Muscle of leg (tissue), 11 donors: ENCODE measurements around the gene CCDC50. TPM values are rescaled to one million over a fixed set of nuclear protein-coding genes. Genes with fewer than 3 reads are reported as not detected.

ENCODE experiments used
- DNase-seq: peaks from one replicate; pipeline ENCODE4 v3.0.0; 2013
- H3K27ac ChIP-seq: one replicate; pipeline ENCODE4 v1.5.1; 2013; ENCODE audit warnings: mild to moderate bottlenecking, low read length, control low read depth
- H3K27me3 ChIP-seq: one replicate; pipeline ENCODE4 v1.6.1; 2013; ENCODE audit warnings: low read length; ENCODE audit not compliant: control insufficient read depth, insufficient read depth
- H3K36me3 ChIP-seq: one replicate; pipeline ENCODE4 v1.6.1; 2013; ENCODE audit warnings: low read length; ENCODE audit not compliant: control insufficient read depth, insufficient read depth
- H3K4me1 ChIP-seq: one replicate; pipeline ENCODE4 v1.6.1; 2013; ENCODE audit warnings: low read length; ENCODE audit not compliant: control insufficient read depth, insufficient read depth
- H3K4me3 ChIP-seq: one replicate; pipeline ENCODE4 v1.5.1; 2013; ENCODE audit warnings: low read length, control low read depth
- H3K9me3 ChIP-seq: replicated peaks from 2 replicates; pipeline ENCODE4 v1.6.1; 2013; ENCODE audit warnings: low read depth, low read length; ENCODE audit not compliant: control insufficient read depth
- WGBS: methylation state at CpG from one replicate; pipeline ENCODE4 v1.1.5; 2013; ENCODE audit warnings: missing lambda C conversion rate; ENCODE audit not compliant: insufficient coverage; 5-methylcytosine and 5-hydroxymethylcytosine counted together
- polyA plus RNA-seq, 8 donors: library from polyadenylated mRNA; unstranded; fragments of 120-200 nt; gene quantifications; one replicate each; pipeline versions ENCODE4 v1.2.1 to v1.2.3, GENCODE V29; 2013; ENCODE audit warnings: inconsistent platforms in 1 of 8, low replicate concordance in 1 of 8; ENCODE audit not compliant: insufficient read length in 8 of 8, insufficient read depth in 1 of 8
- total RNA-seq: library from RNA; stranded (reverse); fragments of 120-200 nt; gene quantifications from one replicate; pipeline ENCODE4 v1.2.4, GENCODE V29; 2013

CCDC50 gene
- total and polyA plus RNA-seq, 9 donors, result 22.5 to 32.4 (median 26.0) TPM

DNA sequence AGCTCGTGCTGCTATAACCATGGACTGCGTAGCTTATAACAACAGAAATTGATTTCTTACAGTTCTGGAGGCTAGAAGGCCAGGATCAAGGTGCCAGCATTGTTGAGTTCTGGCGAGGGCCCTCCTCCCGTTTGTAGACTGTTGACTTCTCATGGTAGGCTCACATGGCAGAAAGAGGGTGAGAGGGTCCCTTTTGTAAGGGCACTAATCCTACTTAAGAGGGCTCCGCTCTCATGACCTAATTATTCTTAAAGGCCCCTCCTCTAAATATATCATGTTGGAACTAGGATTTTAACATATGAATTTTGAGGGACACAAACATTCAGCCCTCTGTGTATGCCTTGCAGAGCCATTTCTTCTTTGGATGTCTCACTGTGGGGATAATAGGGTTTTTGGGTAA is 103.0 kb downstream of the CCDC50 start:
- Histone ChIP-seq H3K9me3 (no peaks in the 10 kb centered on the region), H3K27ac (no peak overlapping the region), H3K27me3 (no peaks in the 10 kb centered on the region), H3K36me3 (no peaks in the 10 kb centered on the region), H3K4me3 (no peak overlapping the region), H3K4me1 (no peaks in the 10 kb centered on the region)
- DNase-seq, result no peak
- 100% methylated on average over 1 of the region's 5 CpGs for WGBS

DNA sequence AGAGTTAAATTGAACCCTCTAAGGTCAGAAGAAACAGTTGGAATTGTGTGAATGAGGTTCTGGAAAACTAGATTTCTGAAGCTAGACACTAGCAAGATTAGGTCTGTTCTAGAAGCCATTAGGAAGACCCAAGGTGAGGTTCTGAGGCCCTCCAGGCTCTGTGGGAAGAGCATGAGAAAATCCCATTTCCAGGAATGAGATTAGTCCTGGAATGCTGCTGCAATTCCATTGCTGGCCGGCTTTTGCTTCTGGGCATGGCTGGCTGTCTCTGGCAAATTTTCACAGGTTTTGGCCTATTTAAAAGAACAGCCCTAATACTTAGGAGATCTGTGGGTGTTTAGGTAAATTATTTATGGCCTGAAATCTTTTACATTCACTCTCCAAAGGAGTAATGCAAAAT is 104.8 kb downstream of the CCDC50 start:
- 60% methylated on average over 1 of the region's 1 CpG for WGBS
- DNase-seq, result no peak
- no peaks in the 10 kb centered on the region for H3K4me1 ChIP-seq
- no peaks in the 10 kb centered on the region for H3K27me3 ChIP-seq
- no peaks in the 10 kb centered on the region for H3K36me3 ChIP-seq
- no peak overlapping the region for H3K4me3 ChIP-seq
- no peak overlapping the region for H3K27ac ChIP-seq
- no peaks in the 10 kb centered on the region for H3K9me3 ChIP-seq

DNA sequence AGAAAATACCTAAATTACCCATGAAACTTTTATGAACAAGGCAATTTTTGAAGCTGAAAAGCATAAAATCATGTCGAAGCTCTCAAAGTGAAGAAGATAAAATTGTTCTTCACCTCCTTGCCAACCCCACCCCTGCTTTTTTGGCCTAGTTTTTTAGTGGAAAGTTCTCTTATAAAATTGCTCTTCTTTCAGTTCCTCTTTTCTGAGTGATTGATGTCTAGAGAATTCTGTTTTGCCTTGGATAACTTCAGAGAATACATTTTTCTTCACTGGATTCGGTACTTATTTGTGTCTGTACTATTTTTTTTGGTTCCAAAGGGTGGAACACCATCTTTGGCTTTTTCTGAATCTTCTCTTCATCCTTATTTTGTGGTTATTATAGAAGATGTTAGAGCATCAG is 106.8 kb downstream of the CCDC50 start:
- Histone ChIP-seq H3K27me3 (no peaks in the 10 kb centered on the region), H3K4me3 (no peak overlapping the region), H3K27ac (no peak overlapping the region), H3K9me3 (no peaks in the 10 kb centered on the region), H3K4me1 (no peaks in the 10 kb centered on the region), H3K36me3 (no peaks in the 10 kb centered on the region)
- WGBS, result no CpG with 5 or more reads among the region's 2 CpGs
- DNase-seq, result peak; percentile 41

DNA sequence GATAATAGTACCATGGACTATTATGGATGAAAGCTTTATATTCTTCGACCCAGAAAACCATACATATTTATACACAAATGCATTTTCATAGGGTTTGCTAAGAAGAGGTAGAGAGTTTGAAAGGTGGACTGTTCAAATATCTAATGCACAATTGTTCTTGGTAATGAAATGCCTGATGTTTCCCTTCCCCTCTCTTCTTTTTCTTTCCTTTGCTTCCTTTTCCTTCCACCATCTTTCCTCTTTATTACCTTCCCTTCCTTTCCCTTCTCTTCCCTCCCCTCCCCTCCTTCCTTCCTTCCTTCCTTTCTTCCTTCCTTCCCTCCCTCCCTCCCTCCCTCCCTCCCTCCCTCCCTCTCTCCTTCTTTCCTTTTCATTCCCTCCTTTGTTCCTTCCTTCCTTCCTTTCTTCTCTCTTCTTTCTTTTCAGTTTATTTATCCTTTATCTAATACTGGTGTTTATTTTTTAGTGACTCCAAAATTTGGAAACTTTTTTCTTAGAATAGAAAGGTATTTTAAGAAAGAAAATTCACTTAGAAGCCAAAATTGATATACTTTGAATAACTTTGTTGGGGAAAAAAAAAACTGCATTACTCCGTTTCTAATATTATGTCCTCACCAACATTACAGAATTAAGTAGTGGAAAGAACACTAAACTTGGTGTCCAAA is 109.1 kb downstream of the CCDC50 start:
- Histone ChIP-seq H3K9me3 (no peaks in the 10 kb centered on the region), H3K4me1 (no peaks in the 10 kb centered on the region), H3K36me3 (no peaks in the 10 kb centered on the region), H3K27me3 (no peaks in the 10 kb centered on the region), H3K27ac (no peak overlapping the region), H3K4me3 (no peak overlapping the region)
- no peak for DNase-seq
- WGBS, result no CpG with 5 or more reads among the region's 2 CpGs

DNA sequence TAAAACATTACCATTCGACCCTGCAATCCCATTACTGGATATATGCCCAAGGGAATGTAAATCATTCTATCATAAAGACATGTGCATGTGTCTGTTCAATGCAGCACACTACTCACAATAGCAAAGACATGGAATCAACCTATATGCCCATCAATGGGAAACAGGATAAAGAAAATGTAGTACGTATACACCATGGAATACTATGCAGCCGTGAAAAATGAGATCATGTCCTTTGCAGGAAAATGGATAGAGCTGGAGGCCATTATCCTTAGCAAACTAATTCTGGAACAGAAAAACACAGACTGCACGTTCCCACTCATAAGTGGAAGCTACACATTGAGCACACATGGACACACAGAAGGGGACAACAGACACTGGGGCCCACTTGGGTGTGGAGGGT is 111.3 kb downstream of the CCDC50 start:
- no CpG with 5 or more reads among the region's 4 CpGs for WGBS
- Histone ChIP-seq H3K36me3 (no peaks in the 10 kb centered on the region), H3K4me3 (no peak overlapping the region), H3K27me3 (no peaks in the 10 kb centered on the region), H3K27ac (no peak overlapping the region), H3K9me3 (no peaks in the 10 kb centered on the region), H3K4me1 (no peaks in the 10 kb centered on the region)
- no peak for DNase-seq

DNA sequence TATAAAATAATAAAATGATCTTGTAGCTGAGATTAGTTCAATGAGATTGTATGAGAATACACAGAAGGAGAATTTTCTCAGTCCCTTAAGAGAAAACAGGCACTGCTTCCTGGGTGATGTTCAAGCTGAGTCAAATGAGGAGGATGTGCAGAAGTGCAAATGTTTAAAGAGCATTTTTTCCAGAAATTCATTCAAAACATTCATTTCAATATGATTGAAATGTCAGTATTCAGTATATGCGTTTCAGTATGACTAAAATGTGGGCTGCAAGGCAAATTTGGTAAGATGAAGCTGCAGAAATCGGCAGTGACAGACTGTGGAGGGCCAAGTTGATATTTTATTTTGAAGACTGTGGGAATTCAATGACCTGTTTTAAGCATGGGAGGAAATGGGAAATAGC is 112.5 kb downstream of the CCDC50 start:
- 37% methylated on average over 2 of the region's 2 CpGs for WGBS
- Histone ChIP-seq H3K9me3 (no peaks in the 10 kb centered on the region), H3K27me3 (no peaks in the 10 kb centered on the region), H3K4me3 (no peak overlapping the region), H3K27ac (no peak overlapping the region), H3K36me3 (no peaks in the 10 kb centered on the region), H3K4me1 (no peaks in the 10 kb centered on the region)
- no peak for DNase-seq

DNA sequence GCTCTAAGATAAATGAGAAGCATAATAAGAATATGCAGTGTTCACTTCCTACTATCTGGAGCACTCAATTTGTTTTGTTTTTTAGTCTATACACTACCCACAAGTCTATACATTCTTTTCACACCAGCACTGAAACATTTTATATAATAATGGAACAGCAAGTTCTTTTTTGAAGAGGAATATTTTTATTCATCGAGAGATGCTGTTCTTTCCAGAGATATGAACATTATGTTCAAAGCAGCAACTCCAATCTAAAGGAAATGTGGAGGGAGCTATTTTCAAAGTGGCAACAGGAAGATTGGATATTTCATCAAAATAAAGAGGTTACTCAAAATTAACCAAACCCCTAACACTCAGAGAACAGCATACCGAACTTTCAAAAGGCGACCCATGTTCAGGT is 115.4 kb downstream of the CCDC50 start:
- no peaks in the 10 kb centered on the region for H3K27me3 ChIP-seq
- H3K4me1 ChIP-seq, result no peaks in the 10 kb centered on the region
- H3K4me3 ChIP-seq, result no peak overlapping the region
- no peaks in the 10 kb centered on the region for H3K9me3 ChIP-seq
- no CpG with 5 or more reads among the region's 3 CpGs for WGBS
- H3K36me3 ChIP-seq, result no peaks in the 10 kb centered on the region
- no peak for DNase-seq
- no peak overlapping the region for H3K27ac ChIP-seq

Other genes starting within 250 kb of the CCDC50 start
- 12.9 TPM for gene OSTN, start 130.2 kb upstream of the CCDC50 start, total RNA-seq
- gene OSTN, start 130.2 kb upstream of the CCDC50 start, polyA plus RNA-seq, result 10 to 100 TPM in 3 of 8 donors, 1 to 10 TPM in 5; 1.6 to 24.8 (median 3.9) TPM
- 0.09 TPM for gene UTS2B, start 1.1 kb downstream of the CCDC50 start, total RNA-seq
- gene UTS2B, start 1.1 kb downstream of the CCDC50 start, polyA plus RNA-seq, result under 1 TPM in 4 of 8 donors, not detected in 4; 0.09 to 0.65 (median 0.27) TPM
- not detected for gene PYDC2, start 131.8 kb downstream of the CCDC50 start, total RNA-seq
- gene PYDC2, start 131.8 kb downstream of the CCDC50 start, polyA plus RNA-seq, result not detected